SK-N-SH (cell line): ENCODE data around the gene ADAMTS6. TPM values are rescaled to one million over a fixed set of nuclear protein-coding genes. Genes with fewer than 3 reads are reported as not detected.

ENCODE experiments used
- CTCF ChIA-PET: fragments of 300-600, 350-600 bp; formaldehyde crosslinking; extraction: SDS; loops from one replicate; lab custom pipeline; 2021; lab: Yijun Ruan, JAX
- POLR2A ChIA-PET: fragments of 350-600 bp; sonication (Branson Sonifier 250); formaldehyde crosslinking; extraction: SDS; loops from one replicate; lab custom pipeline; 2020; ENCODE audit warnings: antibody characterized with exemption, inconsistent platforms; lab: Yijun Ruan, JAX
- DNase-seq: peaks from one replicate; pipeline ENCODE4 v3.0.0; 2012
- H2AFZ ChIP-seq: fragments of 200-600 bp; sonication (generic); 2 replicates; pipeline ENCODE4 v1.8.1; 2016; ENCODE audit warnings: antibody characterized with exemption, mild to moderate bottlenecking, low read depth
- H3F3A ChIP-seq: fragments of 200-600 bp; sonication (generic); replicated peaks from 2 replicates; pipeline ENCODE3; 2016; ENCODE audit warnings: antibody characterized with exemption, mild to moderate bottlenecking; ENCODE audit not compliant: insufficient read depth
- H3K27ac ChIP-seq, 2 experiments: fragments of 200-500 bp in 1 of 2; fragments of 200-600 bp in 1 of 2; sonication (Bioruptor generic) in 1 of 2; sonication (generic), shearing (Covaris generic) in 1 of 2; 2 replicates each; pipeline versions ENCODE4 v1.5.1 to v1.6.1; 2014 to 2016; ENCODE audit warnings: low read depth in 2 of 2, inconsistent platforms in 1 of 2, low read length in 1 of 2, mild to moderate bottlenecking in 1 of 2, mixed read lengths in 1 of 2
- H3K27me3 ChIP-seq: fragments of 200-600 bp; sonication (generic), shearing (Covaris generic); 2 replicates; pipeline ENCODE4 v1.6.1; 2016; ENCODE audit warnings: mixed run types; ENCODE audit not compliant: insufficient read depth
- H3K36me3 ChIP-seq, 2 experiments: fragments of 200-500 bp in 1 of 2; fragments of 200-600 bp in 1 of 2; sonication (Bioruptor generic) in 1 of 2; sonication (generic) in 1 of 2; replicated peaks in 1 of 2; 2 replicates each; pipeline versions ENCODE3 to v1.5.1; 2014 to 2016; ENCODE audit warnings: low read length in 1 of 2, mild to moderate bottlenecking in 1 of 2; ENCODE audit not compliant: insufficient read depth in 2 of 2, control insufficient read depth in 1 of 2
- H3K4me1 ChIP-seq, 2 experiments: fragments of 200-500 bp in 1 of 2; fragments of 200-600 bp in 1 of 2; sonication (Bioruptor generic) in 1 of 2; sonication (generic), shearing (Covaris generic) in 1 of 2; 2 replicates each; pipeline versions ENCODE4 v1.5.1 to v1.6.1; 2014 to 2016; ENCODE audit warnings: low read depth in 1 of 2, low read length in 1 of 2, mixed run types in 1 of 2; ENCODE audit not compliant: insufficient read depth in 2 of 2, control insufficient read depth in 1 of 2
- H3K4me2 ChIP-seq: fragments of 200-600 bp; sonication (generic), shearing (Covaris generic); 2 replicates; pipeline ENCODE4 v1.6.1; 2017; ENCODE audit warnings: mixed run types
- H3K4me3 ChIP-seq, 2 experiments: fragments of 200-500 bp in 1 of 2; fragments of 200-600 bp in 1 of 2; sonication (Bioruptor generic) in 1 of 2; sonication (generic), shearing (Covaris generic) in 1 of 2; 2 replicates each; pipeline versions ENCODE4 v1.5.1 to v1.8.1; 2014 to 2016; ENCODE audit warnings: low read depth in 2 of 2, inconsistent platforms in 1 of 2, low read length in 1 of 2, mild to moderate bottlenecking in 1 of 2, mixed read lengths in 1 of 2, moderate library complexity in 1 of 2
- H3K79me2 ChIP-seq: fragments of 200-600 bp; sonication (generic); 2 replicates; pipeline ENCODE4 v1.8.1; 2017; ENCODE audit warnings: mild to moderate bottlenecking; ENCODE audit not compliant: insufficient read depth
- H3K9ac ChIP-seq: fragments of 200-600 bp; sonication (generic); 2 replicates; pipeline ENCODE4 v1.6.1; 2017; ENCODE audit warnings: mixed run types
- H3K9me2 ChIP-seq: fragments of 200-600 bp; sonication (generic); 2 replicates; pipeline ENCODE4 v1.6.1; 2017; ENCODE audit warnings: mixed run types
- H3K9me3 ChIP-seq: fragments of 200-600 bp; sonication (generic); 2 replicates; pipeline ENCODE4 v1.6.1; 2017; ENCODE audit warnings: mixed run types, mild to moderate bottlenecking, moderate library complexity
- H4K20me1 ChIP-seq: fragments of 200-600 bp; sonication (generic); 2 replicates; pipeline ENCODE4 v1.6.1; 2017; ENCODE audit warnings: mild to moderate bottlenecking, mixed run types; ENCODE audit not compliant: insufficient read depth
- CHD2 ChIP-seq: fragments of 150-350 bp; IDR thresholded peaks from 2 replicates; pipeline ENCODE4 v1.6.1; 2018; ENCODE audit warnings: low read length; ENCODE audit not compliant: partially characterized antibody
- CTCF ChIP-seq: fragments of 200-600 bp; sonication (generic); IDR thresholded peaks from 2 replicates; pipeline ENCODE4 v1.6.1; 2017; ENCODE audit warnings: antibody characterized with exemption, mild to moderate bottlenecking, moderate library complexity
- EP300 ChIP-seq, 2 experiments: IDR thresholded peaks; 2 replicates each; pipeline versions ENCODE4 v1.4.0 to v1.6.1; 2012; ENCODE audit warnings: borderline replicate concordance in 1 of 2, low read depth in 1 of 2, low read length in 1 of 2
- EZH2phosphoT487 ChIP-seq: fragments of 200-600 bp; sonication (generic); IDR thresholded peaks from 2 replicates; pipeline ENCODE4 v1.6.1; 2017; ENCODE audit warnings: low read depth, mixed run types, mild to moderate bottlenecking, antibody characterized with exemption, moderate library complexity, borderline replicate concordance
- FOSL2 ChIP-seq: IDR thresholded peaks from 2 replicates; pipeline ENCODE4 v1.4.0; 2012; ENCODE audit warnings: low read depth, mild to moderate bottlenecking, moderate library complexity, borderline replicate concordance
- FOXJ3 ChIP-seq: sonication (generic); formaldehyde crosslinking; IDR thresholded peaks from 2 replicates; pipeline ENCODE4 v1.5.1; 2020; ENCODE audit warnings: mild to moderate bottlenecking, missing genetic modification reagents
- GABPA ChIP-seq: IDR thresholded peaks from 2 replicates; pipeline ENCODE4 v1.4.0; 2012; ENCODE audit warnings: low read depth, mild to moderate bottlenecking
- GATA2 ChIP-seq: sonication (generic); formaldehyde crosslinking; IDR thresholded peaks from 2 replicates; pipeline ENCODE4 v1.5.0; 2020; ENCODE audit warnings: mild to moderate bottlenecking, missing genetic modification reagents
- JUND ChIP-seq: IDR thresholded peaks from 2 replicates; pipeline ENCODE4 v1.4.0; 2012
- MAX ChIP-seq: IDR thresholded peaks from 2 replicates; pipeline ENCODE4 v1.4.0; 2012; ENCODE audit warnings: low read depth
- PBX3 ChIP-seq: IDR thresholded peaks from 2 replicates; pipeline ENCODE4; 2012
- RAD21 ChIP-seq: IDR thresholded peaks from 2 replicates; pipeline ENCODE4 v1.6.1; 2012; ENCODE audit warnings: mild to moderate bottlenecking, low read length
- RFX5 ChIP-seq: IDR thresholded peaks from 2 replicates; pipeline ENCODE4 v1.6.1; 2012; ENCODE audit warnings: mild to moderate bottlenecking, improper control_type of control experiment, low read length
- RXRA ChIP-seq: IDR thresholded peaks from 2 replicates; pipeline ENCODE4 v1.4.0; 2012; ENCODE audit warnings: low read depth, mild to moderate bottlenecking, borderline replicate concordance
- SMC3 ChIP-seq: IDR thresholded peaks from 2 replicates; pipeline ENCODE4 v1.6.1; 2012; ENCODE audit warnings: low read depth, low read length, improper control_type of control experiment
- TAF1 ChIP-seq: IDR thresholded peaks from 2 replicates; pipeline ENCODE4 v1.6.1; 2012; ENCODE audit warnings: low read depth, mild to moderate bottlenecking, low read length, moderate library complexity, borderline replicate concordance
- TCF12 ChIP-seq: IDR thresholded peaks from 2 replicates; pipeline ENCODE4 v1.4.0; 2012
- TEAD4 ChIP-seq: IDR thresholded peaks from 2 replicates; pipeline ENCODE4 v1.4.0; 2012; ENCODE audit warnings: mild to moderate bottlenecking, borderline replicate concordance; ENCODE audit not compliant: insufficient read depth
- YY1 ChIP-seq: IDR thresholded peaks from 2 replicates; pipeline ENCODE4 v1.4.0; 2012; ENCODE audit warnings: low read depth, mild to moderate bottlenecking
- WGBS: methylation state at CpG from one replicate; pipeline ENCODE4 v1.1.6; 2017; ENCODE audit warnings: low lambda C conversion rate; 5-methylcytosine and 5-hydroxymethylcytosine counted together
- polyA plus RNA-seq, 3 experiments: library from polyadenylated mRNA; depleted of rRNA; stranded (reverse); fragments of >200 nt; gene quantifications; 2 replicates each; pipeline ENCODE4 v1.2.3, GENCODE V29; 2012
- TF ChIP-seq, protein P1 (sequence below): IDR thresholded peaks from 2 replicates; pipeline ENCODE4 v1.6.1; 2012; ENCODE audit warnings: mild to moderate bottlenecking, low read depth, low read length, moderate library complexity

Gene ADAMTS6
- polyA plus RNA-seq, 1 of the 3 experiments (the other 2 are of a cell fraction) = 15.0 TPM

- H3K4me2 ChIP-seq = no peak overlapping the region
- H2AFZ ChIP-seq = no peak overlapping the region
- H3K9me2 ChIP-seq = no peaks in the 10 kb centered on the region
- H3K9me3 ChIP-seq = no peaks in the 10 kb centered on the region
- H3K9ac ChIP-seq = no peak overlapping the region
- DNase-seq = no peak
- CTCF ChIA-PET = no interaction called here
- H3K36me3 ChIP-seq = peaks cover 0 to 62% of the 10 kb centered on the region in 2 experiments
- peaks cover 28% of the 10 kb centered on the region for H3F3A ChIP-seq
- POLR2A ChIA-PET = no interaction called here
- no peak for TF ChIP-seq RXRA
- no peak for TF ChIP-seq FOXJ3 (CRISPR knock-in tag)
- H3K27me3 ChIP-seq = no peaks in the 10 kb centered on the region
- no peak overlapping the region for H3K27ac ChIP-seq
- WGBS = 91% methylated on average over 2 of the region's 2 CpGs
- no peaks in the 10 kb centered on the region; a peak in 1 of 4 replicates for H3K4me1 ChIP-seq
- no peaks in the 10 kb centered on the region for H4K20me1 ChIP-seq
- no peak overlapping the region for H3K4me3 ChIP-seq
- peaks cover 63% of the 10 kb centered on the region for H3K79me2 ChIP-seq
Measured at GRCh38 chr5:65364907-65365306, 116.8 kb downstream of the ADAMTS6 start.

DNA sequence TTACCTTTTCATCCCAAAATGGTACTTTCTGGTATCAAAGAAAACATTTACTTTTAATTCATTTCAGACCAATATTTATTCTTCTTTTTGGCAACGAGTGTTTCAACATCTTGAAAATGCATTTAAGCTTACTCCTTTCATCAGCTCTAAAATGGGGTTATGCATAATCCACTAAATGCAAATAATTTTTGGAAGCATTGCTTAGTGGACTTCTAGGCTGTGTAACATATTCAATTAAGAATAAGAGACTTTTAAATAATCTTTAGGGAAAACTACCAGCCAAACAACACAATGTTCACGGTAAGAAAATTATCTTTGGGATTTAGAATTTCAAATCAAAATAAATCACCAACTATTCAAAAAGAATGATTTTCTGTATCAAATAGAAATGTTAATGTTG lies 118.2 kb downstream of the ADAMTS6 start:
- TF ChIP-seq, protein P1, sequence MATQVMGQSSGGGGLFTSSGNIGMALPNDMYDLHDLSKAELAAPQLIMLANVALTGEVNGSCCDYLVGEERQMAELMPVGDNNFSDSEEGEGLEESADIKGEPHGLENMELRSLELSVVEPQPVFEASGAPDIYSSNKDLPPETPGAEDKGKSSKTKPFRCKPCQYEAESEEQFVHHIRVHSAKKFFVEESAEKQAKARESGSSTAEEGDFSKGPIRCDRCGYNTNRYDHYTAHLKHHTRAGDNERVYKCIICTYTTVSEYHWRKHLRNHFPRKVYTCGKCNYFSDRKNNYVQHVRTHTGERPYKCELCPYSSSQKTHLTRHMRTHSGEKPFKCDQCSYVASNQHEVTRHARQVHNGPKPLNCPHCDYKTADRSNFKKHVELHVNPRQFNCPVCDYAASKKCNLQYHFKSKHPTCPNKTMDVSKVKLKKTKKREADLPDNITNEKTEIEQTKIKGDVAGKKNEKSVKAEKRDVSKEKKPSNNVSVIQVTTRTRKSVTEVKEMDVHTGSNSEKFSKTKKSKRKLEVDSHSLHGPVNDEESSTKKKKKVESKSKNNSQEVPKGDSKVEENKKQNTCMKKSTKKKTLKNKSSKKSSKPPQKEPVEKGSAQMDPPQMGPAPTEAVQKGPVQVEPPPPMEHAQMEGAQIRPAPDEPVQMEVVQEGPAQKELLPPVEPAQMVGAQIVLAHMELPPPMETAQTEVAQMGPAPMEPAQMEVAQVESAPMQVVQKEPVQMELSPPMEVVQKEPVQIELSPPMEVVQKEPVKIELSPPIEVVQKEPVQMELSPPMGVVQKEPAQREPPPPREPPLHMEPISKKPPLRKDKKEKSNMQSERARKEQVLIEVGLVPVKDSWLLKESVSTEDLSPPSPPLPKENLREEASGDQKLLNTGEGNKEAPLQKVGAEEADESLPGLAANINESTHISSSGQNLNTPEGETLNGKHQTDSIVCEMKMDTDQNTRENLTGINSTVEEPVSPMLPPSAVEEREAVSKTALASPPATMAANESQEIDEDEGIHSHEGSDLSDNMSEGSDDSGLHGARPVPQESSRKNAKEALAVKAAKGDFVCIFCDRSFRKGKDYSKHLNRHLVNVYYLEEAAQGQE = no peak
- no peak for TF ChIP-seq JUND
- TF ChIP-seq CTCF = no peak
- TF ChIP-seq GABPA = no peak
- TF ChIP-seq CHD2 = no peak
- no peak for TF ChIP-seq EZH2phosphoT487
- no peak for TF ChIP-seq RFX5
- TF ChIP-seq TAF1 = no peak
- no peak for TF ChIP-seq GATA2 (CRISPR knock-in tag)
- TF ChIP-seq PBX3 = no peak
- TF ChIP-seq SMC3 = no peak
- no peak for TF ChIP-seq YY1
- no peak for TF ChIP-seq TCF12
- TF ChIP-seq EP300 (IDR thresholded peaks at IDR 0.05; ENCODE audit: borderline replicate concordance in 1 of 2, low read depth in 1 of 2, low read length in 1 of 2) = no peak
- no peak for TF ChIP-seq TEAD4
- no peak for TF ChIP-seq RAD21
- no peak for TF ChIP-seq FOXJ3 (CRISPR knock-in tag)
- no peak for TF ChIP-seq FOSL2
- no peak for TF ChIP-seq MAX
- no peak for DNase-seq
- H3K27ac ChIP-seq = no peak overlapping the region
- no peak overlapping the region for H2AFZ ChIP-seq
- no peaks in the 10 kb centered on the region for H3K9me2 ChIP-seq
- 92% methylated on average over 2 of the region's 2 CpGs for WGBS
- peaks cover 0 to 61% of the 10 kb centered on the region in 2 experiments for H3K36me3 ChIP-seq
- peaks cover 22% of the 10 kb centered on the region for H3F3A ChIP-seq
- ChIA-PET CTCF (no interaction called here), POLR2A (no interaction called here)
- no peaks in the 10 kb centered on the region for H4K20me1 ChIP-seq
- no peaks in the 10 kb centered on the region; a peak in 1 of 4 replicates for H3K4me1 ChIP-seq
- no peak overlapping the region for H3K9ac ChIP-seq
- H3K9me3 ChIP-seq = no peaks in the 10 kb centered on the region
- no peaks in the 10 kb centered on the region for H3K27me3 ChIP-seq
- H3K79me2 ChIP-seq = peaks cover 66% of the 10 kb centered on the region
- no peak overlapping the region for H3K4me3 ChIP-seq
- H3K4me2 ChIP-seq = no peak overlapping the region
